Measurements from ENCODE around the gene RBM15. TPM values are rescaled to one million over a fixed set of nuclear protein-coding genes. Genes with fewer than 3 reads are reported as not detected.

The RBM15 gene
- total RNA-seq, 1 donor: 38.0 TPM

GRCh38 chr1:110309139-110309538 is 30.0 kb upstream of the RBM15 start:
- Histone ChIP-seq H3K36me3 (ENCODE audit: insufficient read depth, low read length) (no peaks in the 10 kb centered on the region), H3K27me3 (ENCODE audit: insufficient read depth, low read length) (no peaks in the 10 kb centered on the region), H2AFZ (ENCODE audit: low read length) (no peak overlapping the region), H3K79me2 (ENCODE audit: insufficient read depth, low read length) (no peaks in the 10 kb centered on the region), H3K9me3 (ENCODE audit: low read depth, low read length) (no peaks in the 10 kb centered on the region), H3K27ac (ENCODE audit: low read depth, low read length) (peak overlapping the region; percentile 95), H3K4me2 (ENCODE audit: insufficient read depth, low read length) (peak overlapping the region; percentile 70), H3K4me1 (ENCODE audit: insufficient read depth, low read length) (peaks cover 44% of the 10 kb centered on the region), H4K20me1 (ENCODE audit: insufficient read depth, low read length) (no peaks in the 10 kb centered on the region), H3K4me3 (ENCODE audit: insufficient read depth, low read length) (no peak overlapping the region)
- no peak for TF ChIP-seq CTCF (IDR thresholded peaks at IDR 0.05; ENCODE audit: extremely low read depth, low read depth, low read length)
- no peak for DNase-seq (ENCODE audit: insufficient read length, low spot score, missing footprints)

DNA sequence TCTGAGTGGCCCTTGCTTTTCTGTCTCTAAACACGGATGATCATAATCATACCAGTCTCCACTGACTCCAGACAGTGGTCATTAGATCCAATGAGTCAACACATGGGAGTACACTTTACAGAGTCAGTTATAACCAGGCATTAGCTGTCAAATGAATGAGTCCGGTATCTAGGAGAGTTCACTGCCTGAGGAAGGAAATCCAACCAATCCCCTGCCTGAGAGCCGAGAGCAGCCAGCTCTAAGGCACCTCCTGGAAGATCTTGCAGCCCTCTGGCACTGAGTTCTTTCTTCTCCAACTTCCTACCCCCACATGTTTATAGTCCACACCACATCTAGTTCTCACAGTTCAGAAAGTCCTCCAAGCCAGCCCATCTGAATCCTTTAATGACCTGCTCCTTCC is 29.4 kb upstream of the RBM15 start:
- peak overlapping the region; percentile 70 for H3K4me2 ChIP-seq (ENCODE audit: insufficient read depth, low read length)

GRCh38 chr1:110310300-110310699 is 28.9 kb upstream of the RBM15 start:
- DNase-seq (ENCODE audit: insufficient read length, low spot score, missing footprints): no peak
- Histone ChIP-seq H3K4me1 (ENCODE audit: insufficient read depth, low read length) (peaks cover 44% of the 10 kb centered on the region), H3K79me2 (ENCODE audit: insufficient read depth, low read length) (no peaks in the 10 kb centered on the region), H3K9me3 (ENCODE audit: low read depth, low read length) (no peaks in the 10 kb centered on the region), H3K4me3 (ENCODE audit: insufficient read depth, low read length) (no peak overlapping the region), H3K36me3 (ENCODE audit: insufficient read depth, low read length) (no peaks in the 10 kb centered on the region), H3K27me3 (ENCODE audit: insufficient read depth, low read length) (no peaks in the 10 kb centered on the region), H3K27ac (ENCODE audit: low read depth, low read length) (peak overlapping the region; percentile 95), H2AFZ (ENCODE audit: low read length) (peak overlapping the region; percentile 55), H4K20me1 (ENCODE audit: insufficient read depth, low read length) (no peaks in the 10 kb centered on the region), H3K4me2 (ENCODE audit: insufficient read depth, low read length) (peak overlapping the region; percentile 70)
- no peak for TF ChIP-seq CTCF (IDR thresholded peaks at IDR 0.05; ENCODE audit: extremely low read depth, low read depth, low read length)

More for the DNA sequence above, 29.4 kb upstream of the RBM15 start:
- Histone ChIP-seq H2AFZ (ENCODE audit: low read length) (peak overlapping the region; percentile 55), H3K79me2 (ENCODE audit: insufficient read depth, low read length) (no peaks in the 10 kb centered on the region), H3K36me3 (ENCODE audit: insufficient read depth, low read length) (no peaks in the 10 kb centered on the region), H3K27ac (ENCODE audit: low read depth, low read length) (peak overlapping the region; percentile 95), H3K27me3 (ENCODE audit: insufficient read depth, low read length) (no peaks in the 10 kb centered on the region), H3K9me3 (ENCODE audit: low read depth, low read length) (no peaks in the 10 kb centered on the region), H4K20me1 (ENCODE audit: insufficient read depth, low read length) (no peaks in the 10 kb centered on the region), H3K4me1 (ENCODE audit: insufficient read depth, low read length) (peaks cover 44% of the 10 kb centered on the region), H3K4me3 (ENCODE audit: insufficient read depth, low read length) (no peak overlapping the region)
- TF ChIP-seq CTCF (IDR thresholded peaks at IDR 0.05; ENCODE audit: extremely low read depth, low read depth, low read length): peak; percentile 35
- DNase-seq (ENCODE audit: insufficient read length, low spot score, missing footprints): peak; percentile 83

- Histone ChIP-seq H3K27me3 (ENCODE audit: insufficient read depth, low read length) (no peaks in the 10 kb centered on the region), H2AFZ (ENCODE audit: low read length) (peak overlapping the region; percentile 39), H3K9me3 (ENCODE audit: low read depth, low read length) (no peaks in the 10 kb centered on the region), H3K27ac (ENCODE audit: low read depth, low read length) (no peak overlapping the region), H3K4me2 (ENCODE audit: insufficient read depth, low read length) (peak overlapping the region; percentile 28), H3K4me1 (ENCODE audit: insufficient read depth, low read length) (peaks cover 38% of the 10 kb centered on the region), H3K36me3 (ENCODE audit: insufficient read depth, low read length) (no peaks in the 10 kb centered on the region), H3K4me3 (ENCODE audit: insufficient read depth, low read length) (no peak overlapping the region), H3K79me2 (ENCODE audit: insufficient read depth, low read length) (no peaks in the 10 kb centered on the region), H4K20me1 (ENCODE audit: insufficient read depth, low read length) (no peaks in the 10 kb centered on the region)
- DNase-seq (ENCODE audit: insufficient read length, low spot score, missing footprints): peak; percentile 83
- TF ChIP-seq CTCF (IDR thresholded peaks at IDR 0.05; ENCODE audit: extremely low read depth, low read depth, low read length): peak; percentile 98
Measured at GRCh38 chr1:110312188-110313121, 26.7 kb upstream of the RBM15 start.

Data from osteoblast (primary cell).